GM18498 (cell line): ENCODE data around the gene TSGA10IP.
"Not testable (repeated sequence)": the region's sequence is repeated elsewhere in the genome, so short reads cannot be mapped to it uniquely, and the experiment has no call there.

Source experiments
- ATAC-seq: cut with Tn5 transposase; IDR thresholded peaks from one replicate; pipeline ENCODE4 v1.9.1; 2021; ENCODE audit warnings: mild to moderate bottlenecking, moderate library complexity; ENCODE audit not compliant: unreplicated experiment

The TSGA10IP gene

GRCh38 chr11:65945941-65946558 is 770 bp downstream of the TSGA10IP start:
- ATAC-seq: no peak

- ATAC-seq: no peak
Measured at GRCh38 chr11:65946655-65947054, 1.4 kb downstream of the TSGA10IP start.

GRCh38 chr11:65947133-65947532 is 1.9 kb downstream of the TSGA10IP start:
- no peak for ATAC-seq

- ATAC-seq: no peak
Measured at GRCh38 chr11:65947603-65948125, 2.4 kb downstream of the TSGA10IP start.

- ATAC-seq: not testable (repeated sequence)
Measured at GRCh38 chr11:65950711-65951110, 5.4 kb downstream of the TSGA10IP start.

- not testable (repeated sequence) for ATAC-seq
Measured at GRCh38 chr11:65951641-65952040, 6.4 kb downstream of the TSGA10IP start.

- no peak for ATAC-seq
Measured at GRCh38 chr11:65952052-65952521, 6.8 kb downstream of the TSGA10IP start.

- no peak for ATAC-seq
Measured at GRCh38 chr11:65953471-65953870, 8.2 kb downstream of the TSGA10IP start.

- no peak for ATAC-seq
Measured at GRCh38 chr11:65954771-65955170, 9.5 kb downstream of the TSGA10IP start.

- ATAC-seq: no peak
Measured at GRCh38 chr11:65958291-65958690, 13.0 kb downstream of the TSGA10IP start.

GRCh38 chr11:65958774-65959420 is 13.6 kb downstream of the TSGA10IP start:
- ATAC-seq: no peak

GRCh38 chr11:65960824-65961266 is 15.6 kb downstream of the TSGA10IP start:
- no peak for ATAC-seq

GRCh38 chr11:65961267-65962140 is 16.2 kb downstream of the TSGA10IP start, which contains the start of gene SART1:
Gene SART1 (plus strand): TSS chr11:65961734. CDS start chr11:65961781, 47 bp downstream.
- ATAC-seq: peak; percentile 88

- no peak for ATAC-seq
Measured at GRCh38 chr11:65962141-65962564, 16.9 kb downstream of the TSGA10IP start.

GRCh38 chr11:65964906-65965305 is 19.6 kb downstream of the TSGA10IP start:
- no peak for ATAC-seq

GRCh38 chr11:65965986-65966762 is 20.9 kb downstream of the TSGA10IP start:
- ATAC-seq: no peak

GRCh38 chr11:65967329-65967934 is 22.2 kb downstream of the TSGA10IP start:
- no peak for ATAC-seq

GRCh38 chr11:65968600-65969482 is 23.6 kb downstream of the TSGA10IP start:
- ATAC-seq: no peak

- no peak for ATAC-seq
Measured at GRCh38 chr11:65972116-65972515, 26.8 kb downstream of the TSGA10IP start.
